GM13977 (cell line): ENCODE data around the gene P2RY11.
A peak's percentile ranks its signal among the peaks of the same experiment; 100 is the strongest.

ENCODE experiments used
- DNase-seq: peaks from one replicate; pipeline ENCODE4 v3.0.0; 2012; ENCODE audit warnings: low spot score
- in situ Hi-C: fragments of 300-500 bp; cut with MboI; formaldehyde crosslinking; loops from one replicate; pipeline ENCODE4 v1.12.0; 2022; ENCODE audit warnings: low sequenced_read_pairs, low pct_unique_long_range_greater_than_20kb, mixed read lengths, inconsistent platforms; ENCODE audit not compliant: unreplicated experiment
- TF ChIP-seq, protein P1 (sequence below): IDR thresholded peaks from 2 replicates; pipeline ENCODE4 v1.5.1; 2012; ENCODE audit warnings: mild to moderate bottlenecking, control low read depth; ENCODE audit not compliant: insufficient read depth; ENCODE audit errors: extremely low read depth, missing control alignments

Gene P2RY11

DNA sequence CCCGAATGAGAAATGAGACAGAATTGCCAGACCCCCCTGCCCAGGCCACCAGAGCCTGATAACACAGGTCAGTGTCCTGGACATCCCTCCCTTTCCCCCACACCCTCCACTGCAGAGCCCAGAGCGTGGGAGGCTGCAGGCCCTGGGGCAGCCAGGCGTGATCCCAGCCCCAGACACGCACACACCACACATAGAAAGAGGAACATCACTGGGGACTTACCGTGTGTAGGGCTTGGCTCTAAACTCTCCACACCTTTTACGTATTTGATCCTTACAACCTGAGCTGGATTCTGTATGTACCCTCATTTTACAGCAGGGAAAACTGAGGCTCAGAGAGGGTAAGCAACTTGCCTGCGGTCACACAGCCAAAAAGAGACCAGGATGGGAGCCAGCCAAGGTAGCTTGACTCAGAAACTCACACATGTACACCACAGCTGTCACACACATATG lies 8.7 kb upstream of the P2RY11 start:
- peak; percentile 79 for DNase-seq
- in situ Hi-C loops: no loop called here
- TF ChIP-seq, protein P1, sequence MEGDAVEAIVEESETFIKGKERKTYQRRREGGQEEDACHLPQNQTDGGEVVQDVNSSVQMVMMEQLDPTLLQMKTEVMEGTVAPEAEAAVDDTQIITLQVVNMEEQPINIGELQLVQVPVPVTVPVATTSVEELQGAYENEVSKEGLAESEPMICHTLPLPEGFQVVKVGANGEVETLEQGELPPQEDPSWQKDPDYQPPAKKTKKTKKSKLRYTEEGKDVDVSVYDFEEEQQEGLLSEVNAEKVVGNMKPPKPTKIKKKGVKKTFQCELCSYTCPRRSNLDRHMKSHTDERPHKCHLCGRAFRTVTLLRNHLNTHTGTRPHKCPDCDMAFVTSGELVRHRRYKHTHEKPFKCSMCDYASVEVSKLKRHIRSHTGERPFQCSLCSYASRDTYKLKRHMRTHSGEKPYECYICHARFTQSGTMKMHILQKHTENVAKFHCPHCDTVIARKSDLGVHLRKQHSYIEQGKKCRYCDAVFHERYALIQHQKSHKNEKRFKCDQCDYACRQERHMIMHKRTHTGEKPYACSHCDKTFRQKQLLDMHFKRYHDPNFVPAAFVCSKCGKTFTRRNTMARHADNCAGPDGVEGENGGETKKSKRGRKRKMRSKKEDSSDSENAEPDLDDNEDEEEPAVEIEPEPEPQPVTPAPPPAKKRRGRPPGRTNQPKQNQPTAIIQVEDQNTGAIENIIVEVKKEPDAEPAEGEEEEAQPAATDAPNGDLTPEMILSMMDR: no peak

DNA sequence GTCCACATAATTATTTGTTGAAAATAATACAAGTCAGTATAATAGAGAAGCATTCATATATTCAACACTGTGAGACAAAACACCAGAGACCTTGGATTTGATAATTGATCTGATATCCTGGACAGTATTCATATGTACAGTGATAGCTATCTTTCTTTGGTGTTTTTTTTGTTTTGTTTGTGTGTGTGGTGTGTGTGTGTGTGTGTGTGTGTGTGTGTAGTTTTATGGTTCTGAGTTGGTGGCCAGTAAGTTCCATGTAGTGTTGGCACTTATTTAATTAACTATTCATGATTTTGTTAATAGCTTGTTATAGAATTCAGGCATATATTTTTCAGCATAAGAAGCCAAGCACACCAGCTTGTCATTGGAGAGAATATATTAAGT lies 7.4 kb upstream of the P2RY11 start:
- DNase-seq: no peak
- in situ Hi-C loops: no loop called here
- TF ChIP-seq, protein P1: no peak

DNA sequence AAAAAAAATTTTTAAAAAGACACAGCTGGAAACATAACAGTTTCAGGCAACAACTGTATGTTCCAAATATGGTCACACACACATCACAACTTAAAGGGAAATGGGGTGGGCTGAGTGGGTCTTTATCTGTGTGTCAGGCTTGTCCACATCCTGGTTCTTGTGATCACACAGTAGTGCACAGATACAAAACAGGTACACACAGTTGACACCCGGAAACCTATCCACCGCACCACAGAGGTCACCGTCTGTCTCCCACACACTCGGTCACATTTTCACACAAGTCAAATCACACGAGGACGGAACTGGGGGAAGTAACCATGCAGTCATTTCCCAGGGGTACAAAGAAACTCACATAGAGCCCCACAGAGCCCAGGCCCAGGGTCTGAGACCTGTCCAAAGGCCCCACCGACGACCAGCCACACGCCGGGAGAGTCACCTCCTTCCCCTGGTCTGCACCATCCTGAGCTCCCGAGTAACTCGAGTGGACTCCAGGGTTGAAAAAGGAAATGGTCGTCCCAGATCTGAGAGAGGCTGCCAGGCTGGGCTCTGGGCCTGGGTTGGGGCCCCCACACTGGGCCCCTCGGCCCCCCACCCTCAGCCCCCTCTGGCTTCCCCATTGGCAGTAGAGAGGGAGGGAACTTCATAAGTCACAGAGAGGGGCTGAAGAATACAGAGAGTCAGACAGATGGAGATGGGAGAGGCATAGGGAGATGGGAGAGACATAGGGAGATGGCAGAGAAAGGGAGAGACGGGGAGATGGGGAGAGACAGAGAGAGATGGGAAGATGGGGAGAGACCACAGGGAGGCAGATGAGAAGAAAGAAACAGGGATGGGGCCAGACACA lies 6.6 kb upstream of the P2RY11 start:
- TF ChIP-seq, protein P1: no peak
- in situ Hi-C loops: no loop called here
- peak; percentile 85 for DNase-seq

DNA sequence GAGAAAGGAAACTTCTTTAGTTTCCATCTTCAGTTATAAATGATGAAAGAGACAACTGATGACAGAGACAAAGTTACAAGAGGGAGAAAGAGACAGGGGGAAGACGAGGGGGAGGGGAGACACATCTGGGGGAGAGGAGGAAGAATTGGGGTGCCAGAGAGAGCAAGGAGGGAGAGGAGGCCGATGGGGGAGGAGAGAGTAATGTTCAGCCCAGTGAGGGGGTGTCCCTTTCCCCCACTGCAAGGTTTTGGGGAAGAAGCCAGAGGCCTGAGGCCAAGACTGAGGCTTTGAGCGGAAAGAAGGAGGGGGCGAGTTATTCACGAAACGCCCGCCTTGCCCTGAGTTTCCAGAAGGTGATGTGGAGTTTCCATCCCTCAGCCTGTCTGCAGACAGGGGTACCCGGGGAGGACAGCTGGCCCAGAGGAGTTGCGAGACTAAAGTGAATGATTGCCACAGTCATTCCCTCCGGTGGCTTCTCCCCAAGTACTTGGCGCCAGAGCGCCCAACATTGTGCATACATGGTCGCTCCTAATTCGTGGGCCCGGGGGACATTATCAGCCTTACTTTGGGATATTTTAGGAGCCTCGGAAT lies 5.9 kb upstream of the P2RY11 start:
- TF ChIP-seq, protein P1: no peak
- in situ Hi-C loops: no loop called here
- peak; percentile 79 for DNase-seq

DNA sequence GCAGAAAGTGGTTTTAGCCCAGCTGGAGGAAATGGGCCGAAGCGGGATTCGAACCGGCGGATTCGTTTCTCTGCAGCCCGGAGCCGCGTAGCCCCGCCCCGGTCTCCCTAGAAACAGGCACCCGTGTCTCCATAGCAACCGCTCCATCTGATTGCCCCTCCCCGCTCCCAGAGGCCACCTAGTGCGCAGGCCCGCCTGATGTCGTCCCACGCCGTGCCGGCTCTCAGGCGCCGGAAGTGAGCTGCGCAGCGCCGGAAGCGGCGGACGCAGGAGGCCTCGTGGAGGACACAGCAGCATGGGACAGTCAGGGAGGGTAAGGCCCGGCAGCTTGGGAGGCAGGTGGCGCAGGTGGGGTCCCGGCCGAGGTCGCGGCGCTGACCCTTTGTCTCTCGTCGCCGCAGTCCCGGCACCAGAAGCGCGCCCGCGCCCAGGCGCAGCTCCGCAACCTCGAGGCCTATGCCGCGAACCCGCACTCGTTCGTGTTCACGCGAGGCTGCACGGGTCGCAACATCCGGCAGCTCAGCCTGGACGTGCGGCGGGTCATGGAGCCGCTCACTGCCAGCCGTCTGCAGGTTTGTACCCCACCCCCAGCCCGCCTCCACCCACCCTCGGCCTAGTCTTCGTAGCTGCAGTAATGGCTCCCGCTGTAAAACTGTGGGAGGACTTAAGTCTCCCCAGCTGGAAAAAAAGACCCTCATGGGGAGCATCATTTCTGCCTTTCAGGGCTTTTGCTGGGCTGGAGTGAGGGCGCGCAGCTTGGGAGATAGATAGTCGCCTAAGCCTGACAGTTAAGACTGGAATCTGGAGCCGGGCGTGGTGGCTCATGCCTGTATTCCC lies 5.2 kb upstream of the P2RY11 start, which contains the start of gene PPAN:
Gene PPAN (plus strand): TSS at position 263 of the 837 bp plus-strand sequence. CDS start 33 bp downstream, at position 296.
- peak; percentile 99 for DNase-seq
- in situ Hi-C loops: no loop called here
- TF ChIP-seq, protein P1: no peak

DNA sequence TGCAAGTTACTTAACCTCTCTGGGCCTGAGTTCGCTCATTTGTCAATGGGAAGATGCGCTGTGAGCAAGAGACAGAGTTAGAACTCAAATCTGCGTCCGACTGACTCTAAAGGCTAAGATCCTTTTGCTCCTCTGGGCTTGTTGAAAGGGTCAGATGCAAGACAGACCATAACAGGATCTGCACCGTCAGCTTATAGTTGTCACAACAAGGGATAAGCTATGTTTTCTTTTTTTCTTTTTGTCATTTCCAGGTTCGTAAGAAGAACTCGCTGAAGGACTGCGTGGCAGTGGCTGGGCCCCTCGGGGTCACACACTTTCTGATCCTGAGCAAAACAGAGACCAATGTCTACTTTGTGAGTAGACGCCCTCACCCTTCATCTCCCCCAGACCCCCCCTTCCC lies 4.2 kb upstream of the P2RY11 start:
- DNase-seq: no peak
- TF ChIP-seq, protein P1: no peak
- in situ Hi-C loops: no loop called here
